ENCODE data around the gene CD276.

Gene CD276

GRCh38 chr15:73748730-73749129 lies 64.5 kb downstream of the CD276 start:
- DNase-seq: no peak

GRCh38 chr15:73749533-73749932 lies 65.3 kb downstream of the CD276 start:
- no peak for DNase-seq

GRCh38 chr15:73749971-73750370 lies 65.8 kb downstream of the CD276 start:
- no peak for DNase-seq

- DNase-seq: no peak
Measured at GRCh38 chr15:73750438-73750837, 66.3 kb downstream of the CD276 start.

- no peak for DNase-seq
Measured at GRCh38 chr15:73750951-73751350, 66.8 kb downstream of the CD276 start.

GRCh38 chr15:73751511-73751898 lies 67.3 kb downstream of the CD276 start:
- DNase-seq: no peak

- DNase-seq: no peak
Measured at GRCh38 chr15:73751899-73752805, 68.0 kb downstream of the CD276 start.

GRCh38 chr15:73752806-73753193 lies 68.6 kb downstream of the CD276 start:
- peak; percentile 10 for DNase-seq

GRCh38 chr15:73753250-73754130 lies 69.3 kb downstream of the CD276 start, which contains the start of gene INSYN1:
Gene INSYN1, minus strand, starts transcription at chr15:73753351. Its CDS starts 2,221 bp downstream, at chr15:73751130.
- DNase-seq: peak; percentile 50

GRCh38 chr15:73754461-73754860 lies 70.3 kb downstream of the CD276 start:
- DNase-seq: no peak

- DNase-seq: peak; percentile 6
Measured at GRCh38 chr15:73755481-73755880, 71.3 kb downstream of the CD276 start.

GRCh38 chr15:73755946-73756345 lies 71.8 kb downstream of the CD276 start:
- no peak for DNase-seq

- DNase-seq: no peak
Measured at GRCh38 chr15:73756390-73756789, 72.2 kb downstream of the CD276 start.

GRCh38 chr15:73756947-73757513 lies 72.8 kb downstream of the CD276 start:
- no peak for DNase-seq

GRCh38 chr15:73757571-73757970 lies 73.4 kb downstream of the CD276 start:
- DNase-seq: no peak

GRCh38 chr15:73758461-73758860 lies 74.3 kb downstream of the CD276 start:
- no peak for DNase-seq

GRCh38 chr15:73760330-73761329 lies 76.4 kb downstream of the CD276 start:
- no peak for DNase-seq

GRCh38 chr15:73763931-73764330 lies 79.7 kb downstream of the CD276 start:
- DNase-seq: no peak
